T-helper 2 cell (primary cell): ENCODE results near the gene CATSPERE.

ENCODE experiments used
- DNase-seq, 5 experiments: peaks; one replicate each; pipeline versions ENCODE4 v3.0.0 to v3.0.0-alpha.2; 2012 to 2022
- total RNA-seq, 2 donors: gene quantifications; one replicate each; lab custom pipeline; 2026; lab: John Stamatoyannopoulos, UW

Gene CATSPERE
- 0 to 1.9 reads per million in 2 donors for total RNA-seq

GRCh38 chr1:244461245-244462071 is at the start of gene CATSPERE:
Gene CATSPERE (plus strand): TSS chr1:244461273. CDS start chr1:244461430, 157 bp downstream.
- peak; percentile 50 to 88 (median 65) for DNase-seq

GRCh38 chr1:244412176-244412575 is 48.9 kb upstream of the CATSPERE start:
- no peak for DNase-seq

GRCh38 chr1:244413736-244414135 is 47.3 kb upstream of the CATSPERE start:
- DNase-seq, result no peak

GRCh38 chr1:244414543-244414942 is 46.5 kb upstream of the CATSPERE start:
- DNase-seq, result no peak

GRCh38 chr1:244419024-244419423 is 42.0 kb upstream of the CATSPERE start:
- no peak for DNase-seq

- DNase-seq, result no peak
These were observed 38.9 kb upstream of the CATSPERE start for GRCh38 chr1:244422174-244422573.

- no peak for DNase-seq
These were observed 36.3 kb upstream of the CATSPERE start for GRCh38 chr1:244424649-244425334.

- DNase-seq, result no peak
These were observed 33.4 kb upstream of the CATSPERE start for GRCh38 chr1:244427647-244428046.

- no peak for DNase-seq
These were observed 31.3 kb upstream of the CATSPERE start for GRCh38 chr1:244429818-244430217.

- no peak for DNase-seq
These were observed 29.9 kb upstream of the CATSPERE start for GRCh38 chr1:244431166-244431565.

- DNase-seq, result peak in 1 of 5 experiments; percentile 15
These were observed 25.4 kb upstream of the CATSPERE start for GRCh38 chr1:244435562-244436205.

- no peak for DNase-seq
These were observed 24.6 kb upstream of the CATSPERE start for GRCh38 chr1:244436336-244437085.

- DNase-seq, result no peak
These were observed 24.0 kb upstream of the CATSPERE start for GRCh38 chr1:244437086-244437468.

GRCh38 chr1:244439391-244440032 is 21.6 kb upstream of the CATSPERE start:
- no peak for DNase-seq

GRCh38 chr1:244442850-244443249 is 18.2 kb upstream of the CATSPERE start:
- no peak for DNase-seq

GRCh38 chr1:244444854-244445253 is 16.2 kb upstream of the CATSPERE start:
- no peak for DNase-seq

- no peak for DNase-seq
These were observed 15.5 kb upstream of the CATSPERE start for GRCh38 chr1:244445320-244446181.

- no peak for DNase-seq
These were observed 14.0 kb upstream of the CATSPERE start for GRCh38 chr1:244447024-244447423.

GRCh38 chr1:244447552-244447951 is 13.5 kb upstream of the CATSPERE start:
- DNase-seq, result no peak

GRCh38 chr1:244448279-244449036 is 12.6 kb upstream of the CATSPERE start:
- no peak for DNase-seq
